CD4-positive, alpha-beta T cell treated with Interleukin-6 at 100 ng/mL for 8 hours (primary cell): ENCODE results near the gene FOXD4L4.
"Not testable (repeated sequence)": the region's sequence is repeated elsewhere in the genome, so short reads cannot be mapped to it uniquely, and the experiment has no call there.

Source experiments
- DNase-seq: peaks from one replicate; pipeline ENCODE4 v3.0.0-alpha.2; 2020; ENCODE audit warnings: mixed read lengths, low spot score

Gene FOXD4L4

GRCh38 chr9:65737096-65737564 is at the start of gene FOXD4L4:
Gene FOXD4L4, plus strand, starts transcription at chr9:65737146. Its CDS starts 0 bp downstream, at chr9:65737146.
- not testable (repeated sequence) for DNase-seq

DNA sequence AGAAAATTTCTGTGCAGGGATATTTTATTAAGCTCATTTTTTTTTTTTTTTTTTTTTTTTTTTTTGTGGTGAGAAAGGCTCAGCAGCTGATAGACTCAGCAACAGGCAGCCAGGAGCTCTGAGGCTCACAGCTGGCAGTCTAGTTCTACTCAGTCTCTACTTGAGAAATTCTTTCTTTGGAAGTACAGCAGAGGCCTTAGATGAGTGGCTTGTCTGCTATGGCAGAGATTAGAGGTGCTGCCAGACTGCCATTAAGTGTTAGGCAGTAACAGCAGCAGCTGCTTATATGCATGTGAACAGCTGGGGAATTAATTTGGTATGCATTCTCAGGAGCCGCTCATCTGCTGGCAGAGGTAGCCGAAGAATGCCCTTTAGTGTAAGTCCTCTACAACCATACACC is 33.4 kb upstream of the FOXD4L4 start:
- DNase-seq: not testable (repeated sequence)

GRCh38 chr9:65714445-65714844 is 22.5 kb upstream of the FOXD4L4 start:
- DNase-seq: not testable (repeated sequence)

GRCh38 chr9:65738133-65738532 is 1.2 kb downstream of the FOXD4L4 start:
- not testable (repeated sequence) for DNase-seq
